ENCODE data around the gene PTPRN2. TPM values are rescaled to one million over a fixed set of nuclear protein-coding genes. Genes with fewer than 3 reads are reported as not detected.

Gene PTPRN2
- polyA plus RNA-seq, 1 experiment, result 0.02 TPM

DNA sequence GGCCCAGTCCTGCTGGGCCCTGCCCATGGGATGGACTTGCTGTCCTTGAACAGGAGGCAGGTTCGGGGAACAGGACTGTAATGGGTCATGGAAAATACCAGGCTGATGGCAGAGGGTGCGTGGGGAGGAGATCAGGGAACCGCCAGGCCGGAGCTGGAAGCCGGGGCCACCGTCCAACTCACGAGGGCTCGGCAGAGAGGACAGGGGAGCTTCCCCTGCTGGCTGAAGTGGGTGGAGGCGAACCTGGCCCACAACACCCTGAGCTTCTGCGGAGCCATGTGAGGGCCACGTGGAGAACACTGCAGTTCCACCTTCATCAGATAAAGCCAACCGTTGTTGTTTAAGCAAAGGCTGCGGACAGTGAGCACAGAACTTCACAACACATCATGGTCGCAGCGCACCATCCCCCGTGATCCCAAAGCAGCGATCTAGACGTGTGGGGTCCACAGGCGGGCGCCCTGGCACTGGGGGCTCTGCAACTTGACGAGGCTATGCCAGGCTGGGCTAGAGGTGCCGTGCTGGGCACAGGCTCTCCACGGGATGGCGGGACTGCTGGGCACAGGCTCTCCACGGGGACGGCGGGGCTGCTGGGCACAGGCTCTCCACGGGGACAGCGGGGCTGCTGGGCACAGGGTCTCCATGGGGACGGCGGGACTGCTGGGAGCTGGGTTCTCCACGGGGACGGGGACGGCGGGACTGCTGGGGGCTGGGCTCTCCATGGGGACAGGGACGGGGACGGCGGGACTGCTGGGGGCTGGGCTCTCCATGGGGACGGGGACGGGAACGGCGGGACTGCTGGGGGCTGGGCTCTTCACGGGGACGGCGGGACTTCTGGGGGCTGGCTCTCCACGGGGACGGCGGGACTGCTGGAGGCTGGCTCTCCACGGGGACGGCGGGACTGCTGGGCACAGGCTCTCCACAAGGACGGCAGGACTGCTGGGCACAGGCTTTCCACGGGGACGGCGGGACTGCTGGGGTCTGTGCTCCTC lies 777.5 kb downstream of the PTPRN2 start:
- no peak overlapping the region for H3K4me3 ChIP-seq (ENCODE audit: low read depth, low read length)
- H3K27me3 ChIP-seq (ENCODE audit: control insufficient read depth, insufficient read depth, low read length), result no peaks in the 10 kb centered on the region
- peaks cover 90% of the 10 kb centered on the region for H3K9me3 ChIP-seq (ENCODE audit: control insufficient read depth, insufficient read depth, low read length)
- no peak for DNase-seq (ENCODE audit: low read depth, low spot score)
- no peak overlapping the region for H3K27ac ChIP-seq (ENCODE audit: low read depth, low read length)
- CTCF ChIA-PET, result no interaction called here
- POLR2A ChIA-PET, result no interaction called here
- TF ChIP-seq, protein P1, sequence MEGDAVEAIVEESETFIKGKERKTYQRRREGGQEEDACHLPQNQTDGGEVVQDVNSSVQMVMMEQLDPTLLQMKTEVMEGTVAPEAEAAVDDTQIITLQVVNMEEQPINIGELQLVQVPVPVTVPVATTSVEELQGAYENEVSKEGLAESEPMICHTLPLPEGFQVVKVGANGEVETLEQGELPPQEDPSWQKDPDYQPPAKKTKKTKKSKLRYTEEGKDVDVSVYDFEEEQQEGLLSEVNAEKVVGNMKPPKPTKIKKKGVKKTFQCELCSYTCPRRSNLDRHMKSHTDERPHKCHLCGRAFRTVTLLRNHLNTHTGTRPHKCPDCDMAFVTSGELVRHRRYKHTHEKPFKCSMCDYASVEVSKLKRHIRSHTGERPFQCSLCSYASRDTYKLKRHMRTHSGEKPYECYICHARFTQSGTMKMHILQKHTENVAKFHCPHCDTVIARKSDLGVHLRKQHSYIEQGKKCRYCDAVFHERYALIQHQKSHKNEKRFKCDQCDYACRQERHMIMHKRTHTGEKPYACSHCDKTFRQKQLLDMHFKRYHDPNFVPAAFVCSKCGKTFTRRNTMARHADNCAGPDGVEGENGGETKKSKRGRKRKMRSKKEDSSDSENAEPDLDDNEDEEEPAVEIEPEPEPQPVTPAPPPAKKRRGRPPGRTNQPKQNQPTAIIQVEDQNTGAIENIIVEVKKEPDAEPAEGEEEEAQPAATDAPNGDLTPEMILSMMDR (IDR thresholded peaks at IDR 0.05; ENCODE audit: low read depth, low read length), result no peak

DNA sequence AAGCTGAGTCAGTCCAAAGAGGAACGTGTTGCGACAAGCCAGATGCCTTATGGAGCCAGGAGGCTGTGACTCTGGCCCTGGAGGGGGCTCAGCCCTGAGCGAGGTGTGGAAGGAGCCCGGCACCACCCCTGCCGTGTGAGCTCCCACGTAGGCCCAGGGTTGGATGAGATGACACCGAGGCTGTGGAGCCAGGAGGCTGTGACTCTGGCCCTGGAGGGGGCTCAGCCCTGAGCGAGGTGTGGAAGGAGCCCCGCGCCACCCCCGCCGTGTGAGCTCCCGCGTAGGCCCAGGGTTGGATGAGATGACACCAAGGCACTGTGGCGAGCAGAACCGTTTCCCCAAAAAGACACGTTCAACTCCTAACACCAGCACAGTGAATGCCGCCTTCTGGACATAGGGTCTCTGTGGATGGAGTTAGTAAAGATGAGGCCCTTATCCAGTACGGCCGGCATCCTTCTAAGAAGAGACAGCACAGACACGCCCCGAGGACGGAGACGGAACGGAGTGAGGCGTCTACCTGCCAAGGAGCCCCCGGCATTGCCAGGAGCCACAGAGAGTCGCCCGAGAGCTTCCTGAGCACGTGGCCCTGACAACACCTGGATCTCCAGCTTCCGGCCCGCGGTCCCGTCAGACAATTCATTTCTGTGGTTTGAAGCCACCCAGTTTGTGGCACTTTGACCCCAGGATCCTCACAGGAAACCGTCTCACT lies 778.3 kb downstream of the PTPRN2 start:
- Histone ChIP-seq H3K27ac (ENCODE audit: low read depth, low read length) (no peak overlapping the region), H3K4me3 (ENCODE audit: low read depth, low read length) (no peak overlapping the region), H3K9me3 (ENCODE audit: control insufficient read depth, insufficient read depth, low read length) (peaks cover 88% of the 10 kb centered on the region), H3K27me3 (ENCODE audit: control insufficient read depth, insufficient read depth, low read length) (no peaks in the 10 kb centered on the region)
- DNase-seq (ENCODE audit: low read depth, low spot score), result no peak
- ChIA-PET POLR2A (no interaction called here), CTCF (no interaction called here)
- TF ChIP-seq, protein P1 (IDR thresholded peaks at IDR 0.05; ENCODE audit: low read depth, low read length), result no peak

DNA sequence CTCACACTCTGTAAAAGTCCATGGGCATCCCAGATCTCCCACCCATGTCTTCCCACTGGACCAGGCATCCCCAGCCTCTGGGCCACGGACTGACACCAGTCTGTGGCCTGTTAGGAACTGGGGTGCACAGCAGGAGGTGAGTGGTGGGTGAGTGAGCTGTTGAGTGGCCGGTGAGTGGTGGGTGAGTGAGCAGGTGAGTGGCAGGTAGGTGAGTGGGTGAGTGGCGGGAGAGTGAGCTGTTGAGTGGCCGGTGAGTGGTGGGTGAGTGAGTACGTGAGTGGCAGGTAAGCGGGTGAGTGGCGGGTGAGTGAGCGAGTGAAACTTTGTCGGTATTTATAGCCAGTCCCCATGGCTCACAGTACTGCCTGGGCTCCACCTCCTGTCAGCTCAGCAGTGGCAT lies 779.6 kb downstream of the PTPRN2 start:
- DNase-seq (ENCODE audit: low read depth, low spot score), result no peak
- no peak overlapping the region for H3K27ac ChIP-seq (ENCODE audit: low read depth, low read length)
- ChIA-PET CTCF (no interaction called here), POLR2A (no interaction called here)
- TF ChIP-seq, protein P1 (IDR thresholded peaks at IDR 0.05; ENCODE audit: low read depth, low read length), result no peak
- peaks cover 77% of the 10 kb centered on the region for H3K9me3 ChIP-seq (ENCODE audit: control insufficient read depth, insufficient read depth, low read length)
- no peaks in the 10 kb centered on the region for H3K27me3 ChIP-seq (ENCODE audit: control insufficient read depth, insufficient read depth, low read length)
- H3K4me3 ChIP-seq (ENCODE audit: low read depth, low read length), result no peak overlapping the region

DNA sequence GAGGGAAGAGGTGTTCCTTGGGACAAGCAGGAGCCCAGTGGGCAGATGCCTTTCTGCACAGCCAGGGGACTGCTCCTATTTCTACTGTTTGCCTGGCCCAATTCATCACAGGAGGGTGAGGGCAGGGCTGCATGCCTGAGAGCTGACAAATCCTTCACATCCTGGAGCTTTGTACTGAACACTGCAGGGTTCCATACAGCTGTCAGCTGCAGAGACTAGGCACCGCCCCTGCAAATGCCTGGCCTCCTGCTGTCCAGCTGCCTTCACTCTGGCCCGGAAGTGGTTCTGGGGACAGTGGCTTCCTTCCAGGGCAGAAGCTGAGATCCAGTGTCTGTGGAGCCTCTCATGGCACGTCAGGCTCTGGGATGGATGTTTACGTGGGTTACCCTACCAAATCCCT lies 780.1 kb downstream of the PTPRN2 start:
- H3K9me3 ChIP-seq (ENCODE audit: control insufficient read depth, insufficient read depth, low read length), result peaks cover 71% of the 10 kb centered on the region
- TF ChIP-seq, protein P1 (IDR thresholded peaks at IDR 0.05; ENCODE audit: low read depth, low read length), result no peak
- ChIA-PET POLR2A (no interaction called here), CTCF (no interaction called here)
- no peaks in the 10 kb centered on the region for H3K27me3 ChIP-seq (ENCODE audit: control insufficient read depth, insufficient read depth, low read length)
- no peak for DNase-seq (ENCODE audit: low read depth, low spot score)
- H3K4me3 ChIP-seq (ENCODE audit: low read depth, low read length), result no peak overlapping the region
- H3K27ac ChIP-seq (ENCODE audit: low read depth, low read length), result no peak overlapping the region

DNA sequence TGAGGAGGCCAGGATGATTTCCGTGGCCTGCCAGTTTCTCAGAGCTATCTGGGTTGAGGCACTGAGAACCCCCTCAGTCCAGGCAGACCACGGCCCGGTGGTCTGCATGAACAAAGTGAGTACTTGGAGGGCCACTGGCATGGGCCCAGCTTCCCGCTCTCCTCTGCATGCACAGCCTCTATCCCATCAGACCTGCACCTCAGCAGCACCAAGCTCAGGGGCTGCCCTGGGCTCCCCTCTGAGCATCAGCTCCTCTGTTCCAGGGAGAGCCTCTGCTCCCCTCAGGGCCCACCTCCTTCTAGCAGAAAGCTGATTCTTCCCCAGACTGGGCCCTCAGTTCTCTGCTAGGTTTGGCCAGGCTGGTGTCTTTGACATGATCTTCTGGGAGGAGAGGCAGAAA lies 780.9 kb downstream of the PTPRN2 start:
- peaks cover 71% of the 10 kb centered on the region for H3K9me3 ChIP-seq (ENCODE audit: control insufficient read depth, insufficient read depth, low read length)

More for the DNA sequence above, 780.9 kb downstream of the PTPRN2 start:
- TF ChIP-seq, protein P1 (IDR thresholded peaks at IDR 0.05; ENCODE audit: low read depth, low read length), result no peak
- CTCF ChIA-PET, result no interaction called here
- Histone ChIP-seq H3K27ac (ENCODE audit: low read depth, low read length) (no peak overlapping the region), H3K4me3 (ENCODE audit: low read depth, low read length) (no peak overlapping the region), H3K27me3 (ENCODE audit: control insufficient read depth, insufficient read depth, low read length) (no peaks in the 10 kb centered on the region)
- DNase-seq (ENCODE audit: low read depth, low spot score), result no peak
- POLR2A ChIA-PET, result no interaction called here
